Astrocyte (in vitro differentiated cells and primary cell): Measurements from ENCODE around the gene MARK2. TPM values are rescaled to one million over a fixed set of nuclear protein-coding genes. Genes with fewer than 3 reads are reported as not detected.
"Not testable (repeated sequence)": the region's sequence is repeated elsewhere in the genome, so short reads cannot be mapped to it uniquely, and the experiment has no call there.

Source experiments
- DNase-seq: peaks from one replicate; pipeline ENCODE4 v3.0.0-alpha.2; 2010; ENCODE audit warnings: low read depth
- FAIRE-seq: peaks from 2 replicates; lab custom pipeline; 2011; peaks lifted over from hg19 to GRCh38; lab: Jason Lieb, UNC
- H2AFZ ChIP-seq: 2 replicates; pipeline ENCODE4 v1.6.0; 2012; ENCODE audit warnings: low read depth, low read length, inconsistent platforms
- H3K27ac ChIP-seq: 2 replicates; pipeline ENCODE4 v1.5.1; 2011; ENCODE audit warnings: low read depth, low read length, inconsistent platforms
- H3K27me3 ChIP-seq: 2 replicates; pipeline ENCODE4 v1.6.0; 2011; ENCODE audit warnings: low read length, inconsistent platforms; ENCODE audit not compliant: insufficient read depth
- H3K36me3 ChIP-seq: 2 replicates; pipeline ENCODE4 v1.5.1; 2011; ENCODE audit warnings: low read length, inconsistent platforms; ENCODE audit not compliant: insufficient read depth
- H3K4me1 ChIP-seq: 2 replicates; pipeline ENCODE4 v1.5.1; 2011; ENCODE audit warnings: low read length, inconsistent platforms; ENCODE audit not compliant: insufficient read depth
- H3K4me2 ChIP-seq: 2 replicates; pipeline ENCODE4 v1.6.0; 2012; ENCODE audit warnings: low read length, inconsistent platforms
- H3K4me3 ChIP-seq: 2 replicates; pipeline ENCODE4 v1.5.1; 2011; ENCODE audit warnings: low read depth, mild to moderate bottlenecking, low read length, inconsistent platforms; ENCODE audit not compliant: insufficient read depth
- H3K79me2 ChIP-seq: 2 replicates; pipeline ENCODE4 v1.6.0; 2012; ENCODE audit warnings: mild to moderate bottlenecking, low read length, inconsistent platforms; ENCODE audit not compliant: insufficient read depth
- H3K9ac ChIP-seq: 2 replicates; pipeline ENCODE4 v1.6.0; 2012; ENCODE audit warnings: mild to moderate bottlenecking, low read length, inconsistent platforms
- H3K9me3 ChIP-seq: 2 replicates; pipeline ENCODE4 v1.5.1; 2012; ENCODE audit warnings: low read depth, mild to moderate bottlenecking, low read length, inconsistent platforms; ENCODE audit not compliant: insufficient read depth
- H4K20me1 ChIP-seq: 2 replicates; pipeline ENCODE4 v1.6.0; 2012; ENCODE audit warnings: low read length, inconsistent platforms; ENCODE audit not compliant: insufficient read depth
- H3K27ac Mint-ChIP-seq: one replicate; pipeline ENCODE4 v1.8.0; 2021; ENCODE audit warnings: mild to moderate bottlenecking, mixed read lengths; ENCODE audit not compliant: unreplicated experiment
- H3K27me3 Mint-ChIP-seq: one replicate; pipeline ENCODE4 v1.8.0; 2021; ENCODE audit warnings: low read depth, mixed read lengths; ENCODE audit not compliant: unreplicated experiment
- H3K36me3 Mint-ChIP-seq: one replicate; pipeline ENCODE4 v1.8.0; 2021; ENCODE audit warnings: low read depth, mixed read lengths; ENCODE audit not compliant: unreplicated experiment
- H3K4me1 Mint-ChIP-seq: one replicate; pipeline ENCODE4 v1.8.0; 2021; ENCODE audit warnings: low read depth, mixed read lengths; ENCODE audit not compliant: unreplicated experiment
- H3K4me3 Mint-ChIP-seq: one replicate; pipeline ENCODE4 v1.8.0; 2021; ENCODE audit warnings: mild to moderate bottlenecking, moderate library complexity, mixed read lengths; ENCODE audit not compliant: unreplicated experiment
- H3K9me3 Mint-ChIP-seq: one replicate; pipeline ENCODE4 v1.8.0; 2021; ENCODE audit warnings: mild to moderate bottlenecking, mixed read lengths; ENCODE audit not compliant: unreplicated experiment
- EZH2 ChIP-seq: IDR thresholded peaks from 2 replicates; pipeline ENCODE4 v1.6.1; 2012; ENCODE audit warnings: mild to moderate bottlenecking, low read length, inconsistent platforms; ENCODE audit not compliant: insufficient read depth
- total RNA-seq: library from RNA; stranded (reverse); gene quantifications from 2 replicates; pipeline ENCODE4 v1.2.1, GENCODE V29; 2021
- TF ChIP-seq, protein P1 (sequence below): IDR thresholded peaks from 2 replicates; pipeline ENCODE4 v1.5.1; 2011; ENCODE audit warnings: low read depth, mild to moderate bottlenecking, inconsistent platforms, low read length, moderate library complexity; ENCODE audit not compliant: insufficient read depth

MARK2 gene
- total RNA-seq, 1 donor from 2014 or later, result 38.1 TPM

DNA sequence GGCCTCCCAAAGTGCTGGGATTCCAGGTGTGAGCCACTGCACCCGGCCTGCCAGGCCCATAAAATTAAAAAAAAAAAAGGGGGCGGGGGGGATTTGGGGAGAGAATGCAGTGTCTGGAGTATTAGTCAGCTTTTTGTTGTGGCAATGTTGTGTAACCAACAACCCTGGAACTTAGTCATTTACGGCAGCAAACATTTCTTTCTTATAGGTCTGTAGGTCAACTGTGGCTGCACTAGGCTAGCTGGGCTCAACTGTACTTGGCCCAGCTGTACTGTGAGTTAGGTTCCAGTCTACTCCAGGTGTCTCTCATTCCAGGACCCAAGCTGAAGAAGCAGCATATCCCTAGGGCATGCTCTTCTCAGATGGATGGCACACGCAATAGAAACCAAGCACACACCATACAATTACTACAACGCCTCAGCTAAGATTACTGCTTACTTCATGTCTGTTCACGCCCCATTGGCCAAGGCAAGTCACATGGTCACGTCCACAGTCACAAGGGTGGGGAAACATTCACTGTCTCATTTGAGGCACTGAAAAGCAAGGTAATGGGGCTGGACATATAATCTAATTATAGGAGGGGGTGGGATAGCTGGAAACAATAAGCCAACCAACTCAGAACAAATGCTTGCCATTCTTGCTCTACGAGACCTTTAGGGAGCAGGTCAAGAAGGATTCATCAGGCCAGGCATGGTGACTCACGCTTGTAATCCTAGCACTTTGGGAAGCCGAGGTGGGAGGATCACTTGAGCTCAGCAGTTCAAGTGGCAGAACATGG is 36.1 kb upstream of the MARK2 start:
- no peak overlapping the region for H3K4me3 Mint-ChIP-seq
- TF ChIP-seq EZH2, result no peak
- TF ChIP-seq, protein P1, sequence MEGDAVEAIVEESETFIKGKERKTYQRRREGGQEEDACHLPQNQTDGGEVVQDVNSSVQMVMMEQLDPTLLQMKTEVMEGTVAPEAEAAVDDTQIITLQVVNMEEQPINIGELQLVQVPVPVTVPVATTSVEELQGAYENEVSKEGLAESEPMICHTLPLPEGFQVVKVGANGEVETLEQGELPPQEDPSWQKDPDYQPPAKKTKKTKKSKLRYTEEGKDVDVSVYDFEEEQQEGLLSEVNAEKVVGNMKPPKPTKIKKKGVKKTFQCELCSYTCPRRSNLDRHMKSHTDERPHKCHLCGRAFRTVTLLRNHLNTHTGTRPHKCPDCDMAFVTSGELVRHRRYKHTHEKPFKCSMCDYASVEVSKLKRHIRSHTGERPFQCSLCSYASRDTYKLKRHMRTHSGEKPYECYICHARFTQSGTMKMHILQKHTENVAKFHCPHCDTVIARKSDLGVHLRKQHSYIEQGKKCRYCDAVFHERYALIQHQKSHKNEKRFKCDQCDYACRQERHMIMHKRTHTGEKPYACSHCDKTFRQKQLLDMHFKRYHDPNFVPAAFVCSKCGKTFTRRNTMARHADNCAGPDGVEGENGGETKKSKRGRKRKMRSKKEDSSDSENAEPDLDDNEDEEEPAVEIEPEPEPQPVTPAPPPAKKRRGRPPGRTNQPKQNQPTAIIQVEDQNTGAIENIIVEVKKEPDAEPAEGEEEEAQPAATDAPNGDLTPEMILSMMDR, result no peak
- no peak overlapping the region for H3K27ac ChIP-seq

DNA sequence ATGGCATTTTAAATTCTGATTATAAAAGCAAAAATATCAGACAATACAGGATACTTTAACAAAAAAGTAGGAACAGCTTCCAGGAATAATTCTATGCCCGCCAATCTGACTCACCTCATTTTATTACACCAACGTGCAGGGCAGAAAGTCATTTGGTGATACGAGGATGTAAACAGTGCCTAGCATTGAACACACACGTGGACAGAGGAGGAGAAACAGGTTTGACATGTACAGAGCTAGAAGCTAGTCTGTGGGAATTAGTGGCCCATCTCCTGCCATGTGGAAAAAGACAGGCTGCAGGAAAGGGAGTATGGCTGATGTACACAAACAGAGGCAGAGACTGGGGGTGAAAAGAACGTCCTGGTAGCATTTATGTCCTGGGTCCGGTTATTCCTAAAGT is 34.7 kb upstream of the MARK2 start:
- Mint-ChIP-seq H3K27me3 (no peaks in the 10 kb centered on the region), H3K36me3 (no peaks in the 10 kb centered on the region), H3K27ac (no peak overlapping the region), H3K9me3 (no peaks in the 10 kb centered on the region), H3K4me1 (peaks cover 3% of the 10 kb centered on the region), H3K4me3 (no peak overlapping the region)
- TF ChIP-seq, protein P1, result no peak
- TF ChIP-seq EZH2, result no peak
- Histone ChIP-seq H3K36me3 (no peaks in the 10 kb centered on the region), H3K9ac (no peak overlapping the region), H4K20me1 (no peaks in the 10 kb centered on the region), H3K4me2 (no peak overlapping the region), H3K4me1 (no peaks in the 10 kb centered on the region), H2AFZ (no peak overlapping the region), H3K4me3 (no peak overlapping the region), H3K9me3 (no peaks in the 10 kb centered on the region), H3K27ac (no peak overlapping the region), H3K79me2 (no peaks in the 10 kb centered on the region), H3K27me3 (no peaks in the 10 kb centered on the region)
- DNase-seq, result no peak
- FAIRE-seq, result no peak

More for the DNA sequence above, 36.1 kb upstream of the MARK2 start:
- Histone ChIP-seq H3K36me3 (no peaks in the 10 kb centered on the region), H4K20me1 (no peaks in the 10 kb centered on the region), H3K9ac (no peak overlapping the region), H3K9me3 (no peaks in the 10 kb centered on the region), H3K27me3 (no peaks in the 10 kb centered on the region), H3K4me2 (no peak overlapping the region), H2AFZ (no peak overlapping the region), H3K4me1 (no peaks in the 10 kb centered on the region), H3K79me2 (no peaks in the 10 kb centered on the region), H3K4me3 (no peak overlapping the region)
- Mint-ChIP-seq H3K36me3 (no peaks in the 10 kb centered on the region), H3K9me3 (peaks cover 2% of the 10 kb centered on the region), H3K4me1 (peaks cover 3% of the 10 kb centered on the region), H3K27ac (peak overlapping the region; percentile 34), H3K27me3 (no peaks in the 10 kb centered on the region)
- DNase-seq (peak; percentile 8), FAIRE-seq (no peak)

DNA sequence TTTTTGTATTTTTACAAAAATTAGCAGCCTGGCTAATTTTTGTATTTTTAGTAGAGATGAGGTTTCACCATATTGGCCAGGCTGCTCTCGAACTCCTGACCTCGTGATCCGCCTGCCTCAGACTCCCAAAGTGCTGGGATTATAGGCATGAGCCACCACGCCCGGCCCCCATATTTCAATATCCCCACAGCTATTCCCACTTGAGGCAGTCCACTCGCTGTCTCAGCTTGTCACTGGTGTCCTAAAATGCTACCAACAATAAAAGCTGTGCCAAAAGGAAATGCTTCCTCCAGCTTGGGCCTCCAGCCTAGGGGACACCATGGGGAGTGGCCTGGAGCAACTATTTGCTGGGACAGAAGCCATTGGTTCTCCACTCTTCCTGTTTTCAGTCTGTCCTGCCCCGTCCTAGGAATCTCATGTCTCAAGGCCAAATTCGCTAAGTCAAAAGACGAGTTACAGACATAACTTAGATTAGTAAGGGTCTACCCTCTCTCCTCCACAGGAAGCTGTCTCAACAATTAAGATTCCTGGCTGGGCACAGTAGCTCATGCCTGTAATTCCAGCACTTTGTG is 33.0 kb upstream of the MARK2 start:
- no peaks in the 10 kb centered on the region for H3K36me3 Mint-ChIP-seq
- Histone ChIP-seq H3K4me2 (no peak overlapping the region), H3K4me3 (no peak overlapping the region), H3K9me3 (no peaks in the 10 kb centered on the region), H3K9ac (no peak overlapping the region), H4K20me1 (no peaks in the 10 kb centered on the region), H3K27ac (no peak overlapping the region), H3K27me3 (no peaks in the 10 kb centered on the region), H3K4me1 (no peaks in the 10 kb centered on the region), H3K36me3 (no peaks in the 10 kb centered on the region), H3K79me2 (no peaks in the 10 kb centered on the region), H2AFZ (no peak overlapping the region)
- no peaks in the 10 kb centered on the region for H3K9me3 Mint-ChIP-seq
- no peak overlapping the region for H3K4me3 Mint-ChIP-seq
- H3K27ac Mint-ChIP-seq, result no peak overlapping the region
- TF ChIP-seq, protein P1, result no peak
- TF ChIP-seq EZH2, result no peak
- no peak for DNase-seq
- no peak for FAIRE-seq
- H3K27me3 Mint-ChIP-seq, result no peaks in the 10 kb centered on the region
- peaks cover 3% of the 10 kb centered on the region for H3K4me1 Mint-ChIP-seq

DNA sequence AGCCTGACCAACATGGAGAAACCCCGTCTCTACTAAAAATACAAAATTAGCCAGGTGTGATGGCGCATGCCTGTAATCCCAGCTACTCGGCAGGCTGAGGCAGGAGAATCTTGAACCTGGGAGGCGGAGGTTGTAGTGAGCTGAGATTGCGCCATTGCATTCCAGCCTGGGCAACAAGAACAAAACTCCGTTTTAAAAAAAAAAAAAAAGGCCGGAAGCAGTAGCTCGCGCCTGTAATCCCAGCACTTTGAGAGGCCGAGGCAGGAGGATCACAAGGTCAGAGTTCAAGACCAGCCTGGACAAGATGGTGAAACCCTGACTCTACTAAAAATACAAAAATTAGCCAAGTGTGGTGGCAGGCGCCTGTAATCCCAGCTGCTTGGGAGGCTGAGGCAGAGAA is 28.5 kb upstream of the MARK2 start:
- H3K9me3 Mint-ChIP-seq, H3K9ac ChIP-seq, H3K27me3 Mint-ChIP-seq, FAIRE-seq, H3K9me3 ChIP-seq, H3K4me3 ChIP-seq, DNase-seq, H3K27ac ChIP-seq, H3K36me3 Mint-ChIP-seq, H2AFZ ChIP-seq, H3K4me3 Mint-ChIP-seq, H3K27ac Mint-ChIP-seq, H3K4me1 Mint-ChIP-seq, H3K4me2 ChIP-seq, H3K36me3 ChIP-seq, H3K27me3 ChIP-seq: not testable (repeated sequence)
- peaks cover 16% of the 10 kb centered on the region for H3K4me1 ChIP-seq
- H3K79me2 ChIP-seq, result peaks cover 20% of the 10 kb centered on the region
- H4K20me1 ChIP-seq, result peaks cover 15% of the 10 kb centered on the region
